ENCODE measurements around the gene CENPX.
"Not testable (repeated sequence)": the region's sequence is repeated elsewhere in the genome, so short reads cannot be mapped to it uniquely, and the experiment has no call there.

Gene CENPX

DNA sequence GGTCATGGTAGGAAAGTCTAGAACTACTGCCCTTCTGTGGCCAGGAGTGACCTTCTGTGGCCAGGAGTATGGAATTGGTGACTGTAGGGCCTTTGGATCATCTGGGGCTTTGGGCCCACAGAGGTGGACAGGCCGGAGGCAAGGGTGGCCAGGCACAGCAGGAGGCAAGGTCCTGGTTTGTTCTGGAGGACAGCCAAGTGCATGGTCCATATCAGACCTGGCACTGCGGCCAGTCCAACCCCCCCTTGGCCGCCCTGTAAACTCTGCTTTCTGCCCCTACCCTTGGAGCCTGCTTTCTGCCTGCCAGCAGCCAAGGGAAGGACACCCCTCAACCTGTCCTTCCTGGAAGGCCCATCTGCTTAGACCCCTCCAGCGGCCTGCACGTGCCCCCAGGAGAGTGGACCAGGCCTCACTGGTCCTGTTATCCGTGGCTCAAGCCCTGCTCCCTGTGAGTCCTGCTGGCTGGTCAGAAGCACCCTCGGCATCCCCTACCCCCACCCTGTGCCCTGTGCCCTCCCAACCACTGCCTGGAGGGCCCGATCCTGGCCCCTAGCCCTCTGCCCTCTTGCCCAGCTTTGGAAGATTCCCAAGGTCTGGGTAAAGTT lies 17.1 kb upstream of the CENPX start:
- no peak for DNase-seq

DNA sequence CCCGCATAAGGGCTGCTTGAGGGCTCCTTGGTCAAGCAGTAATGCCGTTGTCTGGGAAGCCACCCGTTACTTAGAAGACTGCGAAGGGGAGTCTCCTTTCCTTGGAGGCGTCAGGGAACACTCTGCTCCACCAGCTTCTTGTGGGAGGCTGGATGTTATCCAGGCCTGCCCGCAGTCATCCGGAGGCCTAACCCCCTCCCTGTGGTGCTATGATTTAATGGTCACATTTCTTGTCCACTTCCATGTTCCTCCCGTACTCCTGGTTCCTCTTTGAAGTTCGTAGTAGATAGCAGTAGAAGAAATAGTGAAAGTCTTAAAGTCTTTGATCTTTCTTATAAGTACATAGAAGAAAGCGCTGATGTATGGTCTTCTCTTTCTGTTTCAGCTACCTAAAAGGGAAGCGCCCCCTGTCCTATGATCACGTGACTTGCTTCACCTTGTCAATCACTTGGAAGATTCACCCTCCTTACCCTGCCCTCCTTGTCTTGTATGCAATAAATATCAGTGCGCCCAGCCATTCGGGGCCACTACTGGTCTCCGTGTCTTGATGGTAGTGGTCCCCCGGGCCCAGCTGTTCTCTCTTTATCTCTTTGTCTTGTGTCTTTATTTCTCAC lies 16.2 kb upstream of the CENPX start:
- DNase-seq = not testable (repeated sequence)

DNA sequence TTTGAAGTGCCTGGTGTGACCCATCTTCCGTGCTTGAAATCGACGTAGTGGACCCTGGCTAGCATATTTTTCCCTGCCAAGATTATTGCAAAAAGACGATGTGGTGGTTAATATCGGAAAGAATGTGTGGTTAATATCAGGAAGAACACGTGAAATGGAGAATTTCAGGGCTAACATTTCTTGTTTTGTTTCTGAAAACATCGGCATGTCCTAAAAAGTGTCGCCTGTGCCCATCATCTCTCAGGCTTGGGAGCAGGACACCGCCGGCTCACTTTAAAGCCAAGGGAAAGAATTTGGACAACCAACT lies 15.2 kb upstream of the CENPX start:
- no peak for DNase-seq

DNA sequence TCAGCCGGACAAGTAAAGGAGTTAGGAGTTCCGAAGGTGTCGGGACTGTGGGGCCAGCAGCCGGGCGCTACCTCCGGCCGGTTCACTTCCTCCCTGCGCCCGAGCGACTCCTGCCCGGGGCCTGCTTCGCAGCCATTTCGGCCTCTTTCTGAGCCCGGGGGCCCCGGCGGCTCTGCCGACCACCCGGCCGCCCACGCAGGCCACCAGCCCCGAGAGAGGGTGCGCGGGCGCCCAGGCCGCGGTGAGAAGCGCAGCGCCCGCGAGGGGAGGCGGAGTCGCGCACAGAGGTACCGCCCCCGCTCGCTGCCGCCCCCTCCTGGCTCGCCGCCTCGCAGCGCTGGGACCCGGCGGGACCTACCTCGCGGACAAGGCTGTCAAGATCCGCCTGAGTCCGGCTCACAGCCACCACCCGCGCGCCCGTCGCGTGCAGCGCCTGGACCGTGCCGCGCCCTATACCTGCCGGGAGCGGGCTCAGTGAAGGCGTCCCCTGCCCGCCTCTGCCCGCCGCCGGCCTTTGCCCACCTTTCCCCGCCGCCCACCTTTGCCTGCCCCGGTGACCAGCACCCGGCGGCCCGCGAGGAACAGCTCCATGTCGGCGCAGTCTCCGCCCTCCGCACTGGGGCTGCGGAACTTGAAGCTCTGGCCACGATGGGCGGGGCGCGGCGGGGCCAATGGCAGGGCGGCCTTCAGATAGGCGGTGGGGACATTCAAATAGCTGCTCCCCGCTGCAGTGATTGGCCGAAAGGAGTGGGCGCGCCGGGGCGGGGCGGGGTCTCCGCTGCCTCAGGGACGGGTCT lies 14.6 kb upstream of the CENPX start, which contains the start of gene DCXR:
TSS of gene DCXR (minus strand) at position 606 of the 797 bp plus-strand sequence. CDS start at position 591, 15 bp downstream.
- DNase-seq = peak; percentile 67 to 99 (median 94)

DNA sequence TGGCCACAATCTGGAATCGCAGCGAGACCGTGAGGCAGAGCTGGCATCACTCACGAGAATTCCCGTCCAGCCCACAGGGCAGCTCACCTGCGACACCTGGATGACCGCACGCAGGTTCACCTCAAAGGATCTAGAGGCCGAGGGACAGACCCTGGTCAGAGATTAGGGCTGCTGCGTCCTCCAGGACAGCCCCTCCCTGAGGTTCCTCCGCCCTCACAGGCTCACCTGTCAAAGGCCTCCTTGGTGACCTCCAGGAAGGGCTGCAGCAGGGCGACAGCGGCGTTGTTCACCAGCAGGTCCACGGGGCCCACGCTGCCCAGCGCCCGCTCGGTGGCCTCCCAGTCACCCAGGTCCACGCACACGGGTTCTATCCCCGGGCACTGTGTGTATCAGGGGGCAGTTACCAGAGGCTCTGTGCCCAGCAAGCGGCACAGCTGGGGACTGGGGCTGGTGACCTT lies 14.0 kb upstream of the CENPX start:
- DNase-seq = no peak

DNA sequence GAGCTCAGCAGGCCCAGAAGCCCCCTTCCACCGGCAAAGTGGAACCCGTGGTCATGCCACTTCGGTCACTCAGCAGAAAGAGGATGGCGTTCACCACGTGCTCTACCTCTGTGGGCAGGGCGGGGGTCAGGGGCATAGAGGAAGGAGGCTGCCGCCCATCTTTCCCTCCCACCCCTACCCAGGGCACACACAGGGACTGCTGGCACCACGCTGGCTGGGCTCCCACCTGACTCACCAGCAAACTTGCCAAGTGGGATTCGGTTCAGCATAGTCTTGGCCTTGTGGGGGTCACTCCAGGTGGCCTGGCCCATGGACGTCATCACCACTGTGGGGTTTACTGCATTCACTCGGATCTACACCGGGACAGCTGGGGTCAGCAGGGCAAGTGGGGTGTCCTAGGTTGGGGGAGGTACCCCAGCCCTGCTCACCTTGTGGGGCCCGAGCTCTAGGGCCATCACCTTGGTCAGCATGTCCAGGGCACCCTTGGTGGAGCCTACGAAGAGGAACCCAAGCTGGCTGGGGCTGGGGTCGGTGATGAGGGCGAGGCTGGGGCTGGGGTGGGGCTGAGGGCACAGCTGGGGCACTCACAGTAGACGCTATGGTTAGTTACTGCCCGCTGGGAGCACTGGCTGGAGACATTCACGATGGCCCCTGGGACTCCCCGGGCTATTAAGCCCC lies 13.4 kb upstream of the CENPX start:
- DNase-seq = no peak

DNA sequence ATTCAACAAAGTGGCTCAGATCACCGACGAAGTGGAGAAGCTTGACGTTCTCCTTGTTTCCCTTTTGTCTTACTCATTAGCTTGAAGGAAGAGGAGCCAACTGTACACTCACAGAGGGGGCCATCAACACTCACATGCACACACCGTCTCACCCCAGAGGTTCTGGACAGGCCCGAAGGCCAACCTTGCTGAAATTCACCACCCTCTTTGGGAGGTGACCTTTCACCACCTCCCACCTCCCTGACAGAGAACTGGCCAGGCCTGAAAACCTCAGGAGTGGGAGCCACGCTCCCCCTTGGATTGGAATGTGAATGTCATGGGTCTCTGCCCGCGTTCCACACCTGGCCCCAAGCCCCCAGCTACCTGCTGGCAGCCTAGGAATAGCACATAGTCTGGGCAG lies 12.8 kb upstream of the CENPX start:
- no peak for DNase-seq

DNA sequence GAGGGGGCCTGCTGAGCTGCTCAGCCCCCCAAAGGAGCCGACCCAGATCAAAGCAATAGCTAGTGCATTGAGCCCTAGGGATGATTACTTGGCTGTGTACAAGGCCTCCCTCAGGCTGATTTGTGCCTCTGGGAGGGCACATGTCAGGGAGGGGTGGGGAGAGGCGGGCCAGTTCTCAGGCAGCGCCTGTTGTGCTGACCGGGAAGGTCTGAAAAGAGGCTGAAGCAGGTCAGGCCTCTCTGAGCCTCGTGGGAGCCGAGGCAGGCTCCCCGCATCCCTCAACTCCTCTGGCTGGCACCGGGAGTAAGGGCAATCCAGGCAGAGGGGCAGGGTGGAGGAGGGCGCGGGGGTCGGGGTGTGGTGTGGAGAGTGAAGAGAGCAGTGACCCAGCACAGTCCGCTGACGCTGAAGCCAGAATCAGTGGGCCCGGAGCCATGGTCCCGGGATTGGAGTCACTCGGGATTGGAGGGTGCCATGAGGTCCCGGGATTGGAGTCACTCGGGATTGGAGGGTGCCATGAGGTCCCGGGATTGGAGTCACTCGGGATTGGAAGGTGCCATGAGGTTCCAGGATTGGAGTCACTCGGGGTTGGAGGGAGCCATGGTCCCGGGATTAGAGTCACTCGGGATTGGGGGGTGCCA lies 11.8 kb upstream of the CENPX start:
- no peak for DNase-seq

DNA sequence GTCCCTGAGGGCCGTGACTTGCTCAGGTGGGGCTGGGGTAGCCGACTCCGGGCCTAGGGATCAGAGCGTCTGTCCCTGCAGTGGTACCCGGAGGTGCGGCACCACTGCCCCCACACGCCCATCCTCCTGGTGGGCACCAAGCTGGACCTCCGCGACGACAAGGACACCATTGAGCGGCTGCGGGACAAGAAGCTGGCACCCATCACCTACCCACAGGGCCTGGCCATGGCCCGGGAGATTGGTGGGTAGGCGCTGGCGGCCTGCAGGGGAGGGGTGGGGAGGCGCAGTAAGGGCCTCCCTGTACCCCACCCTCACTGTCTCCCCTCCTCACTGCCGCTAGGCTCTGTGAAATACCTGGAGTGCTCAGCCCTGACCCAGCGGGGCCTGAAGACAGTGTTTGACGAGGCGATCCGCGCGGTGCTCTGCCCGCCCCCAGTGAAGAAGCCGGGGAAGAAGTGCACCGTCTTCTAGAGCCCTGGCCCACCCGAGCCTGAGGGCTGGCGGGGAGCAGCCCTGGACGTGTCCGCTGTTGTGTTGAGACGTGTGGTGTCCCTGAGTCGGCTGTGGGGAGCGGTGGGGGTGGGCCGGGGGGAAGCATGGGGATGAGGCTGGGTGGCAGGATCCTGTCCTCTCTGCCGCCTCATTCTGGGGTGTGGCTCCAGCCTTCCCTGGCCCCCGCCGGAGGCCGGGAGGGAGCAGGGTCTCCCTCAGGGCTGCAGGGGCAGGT lies 10.8 kb upstream of the CENPX start:
- no peak for DNase-seq

DNA sequence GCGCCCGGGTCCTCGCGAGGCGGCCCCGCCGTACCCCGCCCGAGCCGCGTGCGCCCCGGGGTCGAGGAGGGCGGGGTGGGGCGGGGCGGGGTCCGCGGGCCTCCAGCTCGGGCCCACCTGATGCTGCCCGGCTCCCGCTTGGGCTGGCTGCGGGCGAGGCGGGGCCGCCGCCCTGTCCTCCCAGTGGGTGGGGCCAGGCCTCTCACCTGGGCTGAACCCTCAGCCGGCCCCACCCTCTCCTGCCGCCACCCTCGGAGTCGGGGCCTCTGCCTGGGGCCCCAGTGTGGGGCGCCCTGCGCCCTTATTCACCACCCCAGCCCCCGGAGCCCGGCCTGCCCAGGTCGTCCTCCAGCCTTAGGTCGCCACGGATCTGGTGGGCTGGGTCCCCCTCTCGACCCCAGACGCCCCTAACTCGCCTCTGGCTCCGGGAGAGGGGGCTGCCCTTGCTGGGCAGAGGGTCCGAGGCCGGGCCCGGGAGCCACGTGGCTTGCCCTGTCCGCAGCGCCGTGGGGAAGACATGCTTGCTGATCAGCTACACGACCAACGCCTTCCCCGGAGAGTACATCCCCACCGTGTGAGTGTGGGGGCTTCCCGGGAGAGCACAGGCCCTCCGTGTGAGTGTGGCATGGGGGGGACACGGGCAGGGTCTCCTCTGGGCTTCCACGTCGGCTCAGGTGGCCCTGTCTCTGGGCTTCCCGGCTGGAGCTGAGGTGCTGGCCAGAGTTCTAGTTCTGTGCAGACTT lies 9.4 kb upstream of the CENPX start:
- DNase-seq = peak in 1 of 56 donors; percentile 35

DNA sequence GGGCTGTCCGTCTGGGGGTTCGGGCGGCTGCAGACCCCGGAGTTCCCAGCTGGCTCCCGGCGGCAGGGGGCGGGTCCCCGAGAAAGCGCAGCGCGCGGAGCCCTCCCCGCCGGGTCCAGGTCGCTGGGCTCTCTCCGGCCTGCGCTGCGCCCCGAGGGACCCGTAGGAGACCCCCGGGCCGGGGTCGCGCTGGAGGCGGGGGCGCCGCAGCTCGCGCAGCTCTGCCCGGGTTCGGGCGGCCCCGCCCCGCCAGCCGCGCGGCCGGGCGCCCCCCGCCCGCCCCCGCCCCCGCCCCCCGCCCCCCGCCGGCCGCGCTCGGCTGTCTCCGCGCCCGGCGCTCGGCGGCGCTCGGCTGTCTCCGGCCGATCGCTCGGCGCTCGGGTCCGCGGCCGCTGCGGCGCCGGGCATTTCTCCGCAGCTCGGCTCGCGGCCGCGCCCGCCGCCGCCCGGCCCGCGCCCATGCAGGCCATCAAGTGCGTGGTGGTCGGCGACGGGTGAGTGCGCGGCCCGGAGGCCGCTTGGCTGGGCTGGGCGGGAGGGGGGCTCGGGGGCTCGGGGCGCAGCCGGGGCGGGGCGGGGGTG lies 8.7 kb upstream of the CENPX start, which contains the start of gene RAC3:
TSS of gene RAC3 (plus strand) at position 376 of the 582 bp plus-strand sequence. CDS start at position 460, 84 bp downstream.
- DNase-seq = peak in 3 of 56 donors; percentile 14 to 46 (median 23)

DNA sequence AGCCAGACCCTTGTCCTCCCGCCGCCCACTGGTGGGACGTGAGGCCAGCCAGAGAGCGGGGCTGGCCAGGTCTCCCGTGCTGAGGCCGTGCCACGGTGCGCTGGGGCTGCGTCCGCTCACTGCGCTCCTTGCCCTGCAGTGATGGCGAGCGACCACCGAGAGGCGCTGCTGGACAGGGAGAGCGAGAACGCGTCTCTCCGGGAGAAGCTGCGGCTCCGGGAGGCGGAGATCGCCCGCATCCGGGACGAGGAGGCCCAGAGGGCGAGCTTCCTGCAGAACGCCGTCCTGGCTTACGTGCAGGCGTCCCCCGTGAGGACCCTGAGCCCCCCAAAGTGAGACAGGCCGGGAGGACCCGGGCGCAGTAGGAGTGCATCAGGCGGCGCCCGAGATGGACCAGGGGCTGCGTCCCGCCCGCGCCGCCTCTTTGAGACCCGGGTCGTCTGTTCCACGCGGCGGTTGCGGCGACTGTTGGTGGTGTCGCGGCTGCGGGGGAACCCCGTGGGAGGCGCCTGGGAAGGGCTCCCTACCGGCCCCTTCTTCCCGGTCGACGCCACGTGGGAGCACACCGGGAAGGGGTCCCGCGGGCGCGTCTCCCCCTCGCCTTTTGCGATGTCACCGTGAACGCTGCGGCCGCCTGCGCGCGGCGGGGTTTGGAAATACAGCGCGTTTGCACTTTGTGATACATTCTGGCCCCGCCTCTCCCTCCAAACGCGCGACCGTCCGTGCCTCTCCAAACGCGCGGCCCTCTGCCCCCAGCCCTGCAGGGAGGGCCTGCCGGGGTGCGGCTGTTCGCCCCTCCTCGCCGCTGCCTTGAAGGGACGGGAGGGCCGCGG lies 8.0 kb upstream of the CENPX start:
- DNase-seq = peak in 54 of 56 donors; percentile 6 to 88 (median 72)

DNA sequence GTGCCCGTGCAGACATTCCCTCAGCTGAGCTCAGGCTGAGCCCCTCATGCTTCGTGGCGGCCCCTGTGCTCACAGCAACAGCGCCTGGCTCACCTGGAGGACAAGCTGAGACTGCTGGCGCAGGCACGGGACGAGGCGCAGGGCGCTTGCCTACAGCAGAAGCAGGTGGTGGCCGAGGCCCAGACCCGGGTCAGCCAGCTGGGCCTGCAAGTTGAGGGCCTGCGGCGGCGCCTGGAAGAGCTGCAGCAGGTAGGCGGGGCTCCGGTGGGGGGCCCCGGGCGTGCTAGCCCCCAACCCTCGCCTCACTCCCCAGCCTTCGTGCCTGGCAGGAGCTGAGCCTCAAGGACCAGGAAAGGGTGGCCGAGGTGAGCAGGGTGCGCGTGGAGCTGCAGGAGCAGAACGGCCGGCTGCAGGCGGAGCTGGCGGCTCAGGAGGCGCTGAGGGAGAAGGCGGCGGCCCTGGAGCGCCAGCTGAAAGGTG lies 7.4 kb upstream of the CENPX start:
- no peak for DNase-seq

DNA sequence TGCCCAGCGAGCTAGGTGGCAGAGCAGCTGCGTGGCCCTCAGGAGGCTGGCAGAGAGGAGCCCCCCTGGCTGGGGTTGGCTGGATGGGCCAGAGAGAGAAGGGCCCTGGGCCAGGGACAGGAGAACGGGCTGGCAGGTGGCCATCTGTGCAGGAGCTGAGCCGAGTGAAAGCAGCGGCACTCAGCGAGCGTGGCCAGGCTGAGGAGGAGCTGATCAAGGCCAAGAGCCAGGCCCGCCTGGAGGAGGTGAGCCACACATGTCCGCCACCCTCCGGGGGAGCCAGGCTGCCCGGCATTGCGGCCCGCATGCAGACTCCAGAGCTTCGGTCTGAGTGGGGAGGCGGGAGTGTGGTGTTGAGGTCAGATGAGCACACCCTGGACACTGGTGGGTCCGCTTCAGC lies 6.7 kb upstream of the CENPX start:
- DNase-seq = peak in 2 of 56 donors; percentile 13 to 19

DNA sequence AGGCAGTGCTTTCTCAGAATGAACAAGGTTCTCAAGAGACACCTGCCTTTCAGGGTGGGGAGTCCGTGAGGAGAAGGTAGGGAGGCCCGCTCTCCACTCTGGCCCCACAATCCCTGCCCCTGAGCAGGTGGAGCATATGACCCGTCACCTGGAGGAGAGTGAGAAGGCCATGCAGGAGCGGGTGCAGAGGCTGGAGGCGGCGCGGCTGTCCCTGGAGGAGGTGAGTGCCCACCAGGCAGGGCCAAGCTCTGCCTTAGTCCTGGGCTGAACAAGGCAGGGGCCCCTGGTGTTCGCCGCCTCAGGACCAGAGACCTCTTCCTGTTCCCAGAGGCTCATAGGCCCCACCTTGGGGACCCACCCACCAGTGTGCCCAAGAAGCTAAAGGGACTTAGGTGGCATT lies 6.3 kb upstream of the CENPX start:
- no peak for DNase-seq

DNA sequence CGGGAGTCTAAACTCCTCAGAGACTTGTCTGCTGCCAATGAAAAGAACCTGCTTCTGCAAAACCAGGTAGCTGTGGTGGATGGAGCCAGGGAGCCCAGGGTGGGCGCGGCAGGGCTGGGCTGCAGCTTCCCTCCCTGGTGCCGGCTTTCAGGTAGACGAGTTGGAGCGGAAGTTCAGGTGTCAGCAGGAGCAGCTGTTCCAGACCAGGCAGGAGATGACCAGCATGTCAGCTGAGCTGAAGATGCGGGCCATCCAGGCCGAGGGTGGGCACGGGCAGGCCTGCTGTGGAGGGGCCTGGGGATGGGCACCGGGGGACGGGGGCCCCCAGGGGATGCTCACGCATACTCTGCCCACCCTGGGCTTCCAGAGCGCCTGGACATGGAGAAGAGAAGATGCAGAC lies 5.6 kb upstream of the CENPX start:
- DNase-seq = no peak

DNA sequence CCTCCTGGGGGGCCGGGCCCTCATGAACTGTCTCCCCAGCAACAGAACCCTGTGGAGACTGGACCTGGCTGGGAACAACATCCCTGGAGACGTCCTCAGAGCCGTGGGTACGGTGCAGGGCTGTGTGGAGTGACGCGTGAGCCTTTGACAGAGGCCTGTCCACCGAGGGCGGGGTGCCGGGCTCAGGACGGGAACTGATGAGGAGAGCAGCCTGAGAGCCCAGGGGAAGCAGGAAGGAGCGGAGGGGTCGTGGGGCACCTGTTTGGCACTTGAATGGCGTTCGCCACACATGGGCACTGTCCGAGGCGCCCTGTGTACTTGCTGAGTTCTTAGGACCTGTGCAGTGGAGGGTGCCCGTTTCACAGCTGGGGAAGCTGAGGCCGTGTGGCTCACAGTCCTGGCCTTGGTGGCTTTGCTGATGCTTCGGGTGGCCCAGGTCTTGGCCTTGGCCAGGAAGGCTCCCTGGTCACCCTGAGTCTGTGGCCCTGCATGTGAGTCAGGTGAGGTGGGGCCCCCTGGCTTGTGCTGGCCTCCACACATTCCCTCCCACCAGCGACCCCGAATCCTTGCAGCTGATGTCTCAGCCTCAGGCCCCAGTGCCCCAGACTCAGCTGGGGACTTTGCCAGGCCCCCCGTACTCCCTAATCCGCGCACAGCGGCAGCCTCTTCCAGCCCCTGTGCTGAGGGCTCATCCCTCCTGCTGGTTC lies 2.9 kb upstream of the CENPX start:
- DNase-seq = no peak

DNA sequence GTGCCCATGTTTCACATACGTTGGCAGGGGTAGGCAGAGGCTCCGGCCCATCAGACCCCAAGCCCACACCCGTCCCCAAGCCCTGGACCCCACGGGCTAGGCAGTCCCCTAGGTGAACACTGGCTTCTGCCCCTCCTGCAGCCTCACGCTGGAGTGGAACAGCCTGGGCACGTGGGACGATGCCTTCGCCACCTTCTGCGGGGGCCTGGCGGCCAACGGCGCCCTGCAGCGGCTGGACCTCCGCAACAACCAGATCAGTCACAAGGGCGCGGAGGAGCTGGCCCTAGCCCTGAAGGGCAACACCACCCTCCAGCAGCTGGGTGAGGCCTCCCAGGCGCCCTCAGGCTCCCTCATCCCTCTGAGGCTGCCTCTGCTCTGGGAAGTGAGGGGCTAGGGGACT lies 2.2 kb upstream of the CENPX start:
- DNase-seq = no peak

All from amygdala (tissue), 56 donors.